Activated CD8-positive, alpha-beta T cell treated with anti-CD3 and anti-CD28 coated beads, Interleukin-2, amount 10 ng/mL, durations not matched to agents 7 days and 5 days (primary cell): Measurements from ENCODE around the gene AP3D1. TPM values are rescaled to one million over a fixed set of nuclear protein-coding genes. Genes with fewer than 3 reads are reported as not detected.
A peak's percentile ranks its signal among the peaks of the same experiment; 100 is the strongest.

Source experiments
- ATAC-seq: fragments of 150-1000 bp; cut with Tn5 transposase; one replicate; pipeline ENCODE4 v1.10.0; 2021; ENCODE audit warnings: moderate library complexity
- CTCF ChIA-PET: fragments of 350-600 bp; sonication (Branson Sonifier 250); formaldehyde crosslinking; loops from one replicate; lab custom pipeline; 2021; ENCODE audit warnings: antibody characterized with exemption; lab: Charles Lee
- POLR2A ChIA-PET: fragments of 350-600 bp; sonication (Branson Sonifier 250); formaldehyde crosslinking; loops from one replicate; lab custom pipeline; 2021; ENCODE audit warnings: antibody characterized with exemption; lab: Charles Lee
- DNase-seq: peaks from one replicate; pipeline ENCODE4 v3.0.0-alpha.2; 2020
- H3K27ac Mint-ChIP-seq: one replicate; pipeline ENCODE4 v1.8.0; 2021; ENCODE audit warnings: mild to moderate bottlenecking, mixed read lengths
- H3K27me3 Mint-ChIP-seq: one replicate; pipeline ENCODE4 v1.8.0; 2021; ENCODE audit warnings: low read depth, mixed read lengths
- H3K36me3 Mint-ChIP-seq: one replicate; pipeline ENCODE4 v1.8.0; 2021; ENCODE audit warnings: low read depth, mixed read lengths
- H3K4me1 Mint-ChIP-seq: one replicate; pipeline ENCODE4 v1.8.0; 2021; ENCODE audit warnings: low read depth, mixed read lengths
- H3K4me3 Mint-ChIP-seq: one replicate; pipeline ENCODE4 v1.8.0; 2021; ENCODE audit warnings: mild to moderate bottlenecking, mixed read lengths
- H3K9me3 Mint-ChIP-seq: one replicate; pipeline ENCODE4 v1.8.0; 2022; ENCODE audit warnings: mixed read lengths; ENCODE audit not compliant: insufficient read depth
- total RNA-seq, 2 experiments: library from RNA; stranded (reverse); gene quantifications; one replicate each; pipeline ENCODE4 v1.2.3, GENCODE V29; 2021

Gene AP3D1
- total RNA-seq, 2 experiments from 2014 or later, result 91.5 to 100 TPM

- H3K27me3 Mint-ChIP-seq, result no peaks in the 10 kb centered on the region
- POLR2A ChIA-PET, result interaction anchor here (1.2 kb wide), 1 partner anchor 103 kb away, joined by 6 read pairs; no protein-coding TSS in a partner anchor
- no peak overlapping the region for H3K27ac Mint-ChIP-seq
- ATAC-seq (no peak), DNase-seq (no peak)
- peaks cover 57% of the 10 kb centered on the region for H3K4me1 Mint-ChIP-seq
- CTCF ChIA-PET, result no interaction called here
- H3K36me3 Mint-ChIP-seq, result peaks cover 10% of the 10 kb centered on the region
- H3K4me3 Mint-ChIP-seq, result peak overlapping the region; percentile 38
- no peaks in the 10 kb centered on the region for H3K9me3 Mint-ChIP-seq
Observed at GRCh38 chr19:2166741-2167738, 15.7 kb upstream of the AP3D1 start.

- H3K27me3 Mint-ChIP-seq, result no peaks in the 10 kb centered on the region
- ATAC-seq, result peak; percentile 54
- peaks cover 34% of the 10 kb centered on the region for H3K4me1 Mint-ChIP-seq
- peak; percentile 42 for DNase-seq
- ChIA-PET CTCF (no interaction called here), POLR2A (interaction anchor here (0.5 kb wide), 1 partner anchor 1826 kb away, joined by 3 read pairs; no protein-coding TSS in a partner anchor)
- H3K27ac Mint-ChIP-seq, result peak overlapping the region; percentile 91
- peaks cover 10% of the 10 kb centered on the region for H3K36me3 Mint-ChIP-seq
- H3K4me3 Mint-ChIP-seq, result peak overlapping the region; percentile 93
- H3K9me3 Mint-ChIP-seq, result no peaks in the 10 kb centered on the region
Observed at GRCh38 chr19:2164020-2164998, 12.9 kb upstream of the AP3D1 start.

- Mint-ChIP-seq H3K4me3 (no peak overlapping the region), H3K4me1 (peaks cover 6% of the 10 kb centered on the region), H3K36me3 (peaks cover under 1% of the 10 kb centered on the region), H3K27ac (no peak overlapping the region), H3K27me3 (no peaks in the 10 kb centered on the region), H3K9me3 (no peaks in the 10 kb centered on the region)
- CTCF ChIA-PET, result no interaction called here
- DNase-seq (no peak), ATAC-seq (no peak)
- POLR2A ChIA-PET, result no interaction called here
Observed at GRCh38 chr19:2160379-2160778, 9.0 kb upstream of the AP3D1 start.

GRCh38 chr19:2157452-2157851 is 6.1 kb upstream of the AP3D1 start:
- Mint-ChIP-seq H3K36me3 (no peaks in the 10 kb centered on the region), H3K4me1 (peaks cover 5% of the 10 kb centered on the region), H3K4me3 (no peak overlapping the region), H3K9me3 (no peaks in the 10 kb centered on the region), H3K27ac (no peak overlapping the region), H3K27me3 (no peaks in the 10 kb centered on the region)
- DNase-seq, result no peak
- ATAC-seq, result no peak
- POLR2A ChIA-PET, result no interaction called here
- CTCF ChIA-PET, result interaction anchor here (0.9 to 1.9 kb wide), 4 partner anchors 14 to 159 kb away, joined by 3 to 8 read pairs (median 4); partner anchors contain the start of gene PLEKHJ1

GRCh38 chr19:2154587-2155075 is 3.3 kb upstream of the AP3D1 start:
- no peak overlapping the region for H3K4me3 Mint-ChIP-seq
- ATAC-seq (no peak), DNase-seq (no peak)
- H3K9me3 Mint-ChIP-seq, result no peaks in the 10 kb centered on the region
- no peak overlapping the region for H3K27ac Mint-ChIP-seq
- ChIA-PET CTCF (interaction anchor here (1.6 kb wide), 1 partner anchor 136 kb away, joined by 6 read pairs; no protein-coding TSS in a partner anchor), POLR2A (no interaction called here)
- peaks cover 2% of the 10 kb centered on the region for H3K36me3 Mint-ChIP-seq
- H3K27me3 Mint-ChIP-seq, result no peaks in the 10 kb centered on the region
- peaks cover 21% of the 10 kb centered on the region for H3K4me1 Mint-ChIP-seq

- DNase-seq (peak; percentile 32), ATAC-seq (peak; percentile 20)
- Mint-ChIP-seq H3K27ac (peak overlapping the region; percentile 83), H3K9me3 (no peaks in the 10 kb centered on the region), H3K27me3 (no peaks in the 10 kb centered on the region), H3K36me3 (peaks cover 20% of the 10 kb centered on the region), H3K4me1 (peaks cover 49% of the 10 kb centered on the region), H3K4me3 (peak overlapping the region; percentile 82)
- ChIA-PET POLR2A (interaction anchor here (1.2 to 1.4 kb wide), 2 partner anchors 209 to 325 kb away, joined by 3 read pairs; no protein-coding TSS in a partner anchor), CTCF (interaction anchor here (1.2 kb wide), 1 partner anchor 67 kb away, joined by 3 read pairs; no protein-coding TSS in a partner anchor)
Observed at GRCh38 chr19:2150794-2151338, 500 bp downstream of the AP3D1 start.

GRCh38 chr19:2149980-2150793 is 1.2 kb downstream of the AP3D1 start:
- H3K27me3 Mint-ChIP-seq, result no peaks in the 10 kb centered on the region
- ATAC-seq, result no peak
- CTCF ChIA-PET, result interaction anchor here (0.9 kb wide), 1 partner anchor 21 kb away, joined by 3 read pairs; no protein-coding TSS in a partner anchor
- peaks cover 55% of the 10 kb centered on the region for H3K4me1 Mint-ChIP-seq
- H3K36me3 Mint-ChIP-seq, result peaks cover 24% of the 10 kb centered on the region
- DNase-seq, result peak; percentile 55
- peak overlapping the region; percentile 82 for H3K4me3 Mint-ChIP-seq
- peak overlapping the region; percentile 83 for H3K27ac Mint-ChIP-seq
- H3K9me3 Mint-ChIP-seq, result no peaks in the 10 kb centered on the region
- POLR2A ChIA-PET, result interaction anchor here (0.6 to 0.7 kb wide), 2 partner anchors 156 to 158 kb away, joined by 3 read pairs; no protein-coding TSS in a partner anchor

- Mint-ChIP-seq H3K4me1 (peaks cover 56% of the 10 kb centered on the region), H3K27ac (peak overlapping the region; percentile 49), H3K27me3 (no peaks in the 10 kb centered on the region), H3K9me3 (no peaks in the 10 kb centered on the region), H3K4me3 (peak overlapping the region; percentile 22), H3K36me3 (peaks cover 24% of the 10 kb centered on the region)
- ChIA-PET CTCF (no interaction called here), POLR2A (interaction anchor here (0.7 kb wide), 1 partner anchor 216 kb away, joined by 3 read pairs; no protein-coding TSS in a partner anchor)
- no peak for ATAC-seq
- DNase-seq, result no peak
Observed at GRCh38 chr19:2148482-2149135, 2.8 kb downstream of the AP3D1 start.

GRCh38 chr19:2145831-2146241 is 5.5 kb downstream of the AP3D1 start:
- Mint-ChIP-seq H3K9me3 (no peaks in the 10 kb centered on the region), H3K27me3 (no peaks in the 10 kb centered on the region), H3K4me3 (no peak overlapping the region), H3K27ac (peak overlapping the region; percentile 1), H3K4me1 (peaks cover 48% of the 10 kb centered on the region), H3K36me3 (peaks cover 24% of the 10 kb centered on the region)
- POLR2A ChIA-PET, result interaction anchor here (0.8 kb wide), 1 partner anchor 10 kb away, joined by 5 read pairs; no protein-coding TSS in a partner anchor
- ATAC-seq (no peak), DNase-seq (peak; percentile 37)
- CTCF ChIA-PET, result interaction anchor here (1.3 kb wide), 1 partner anchor 49 kb away, joined by 3 read pairs; no protein-coding TSS in a partner anchor

GRCh38 chr19:2144190-2144589 is 7.2 kb downstream of the AP3D1 start:
- no peaks in the 10 kb centered on the region for H3K9me3 Mint-ChIP-seq
- ChIA-PET CTCF (no interaction called here), POLR2A (no interaction called here)
- peaks cover 35% of the 10 kb centered on the region for H3K4me1 Mint-ChIP-seq
- no peaks in the 10 kb centered on the region for H3K27me3 Mint-ChIP-seq
- DNase-seq, result no peak
- H3K4me3 Mint-ChIP-seq, result no peak overlapping the region
- H3K27ac Mint-ChIP-seq, result no peak overlapping the region
- H3K36me3 Mint-ChIP-seq, result peaks cover 21% of the 10 kb centered on the region
- ATAC-seq, result no peak
